Neural progenitor cell (in vitro differentiated cells): ENCODE data around the gene SLC6A17.

Experiments used
- EZH2 ChIP-seq: fragments of 200-600 bp; sonication (generic); IDR thresholded peaks from 2 replicates; pipeline ENCODE4 v1.6.1; 2017; ENCODE audit warnings: antibody characterized with exemption, mild to moderate bottlenecking, moderate library complexity
- EZH2phosphoT487 ChIP-seq: fragments of 200-600 bp; sonication (generic); IDR thresholded peaks from 2 replicates; pipeline ENCODE4 v1.6.1; 2017; ENCODE audit warnings: antibody characterized with exemption
- TF ChIP-seq, protein P1 (sequence below): fragments of 200-600 bp; sonication (generic); IDR thresholded peaks from 2 replicates; pipeline ENCODE4 v1.5.1; 2017; ENCODE audit warnings: antibody characterized with exemption, mild to moderate bottlenecking

GRCh38 chr1:110160538-110161100 is 10.3 kb downstream of the SLC6A17 start:
- TF ChIP-seq, protein P1, sequence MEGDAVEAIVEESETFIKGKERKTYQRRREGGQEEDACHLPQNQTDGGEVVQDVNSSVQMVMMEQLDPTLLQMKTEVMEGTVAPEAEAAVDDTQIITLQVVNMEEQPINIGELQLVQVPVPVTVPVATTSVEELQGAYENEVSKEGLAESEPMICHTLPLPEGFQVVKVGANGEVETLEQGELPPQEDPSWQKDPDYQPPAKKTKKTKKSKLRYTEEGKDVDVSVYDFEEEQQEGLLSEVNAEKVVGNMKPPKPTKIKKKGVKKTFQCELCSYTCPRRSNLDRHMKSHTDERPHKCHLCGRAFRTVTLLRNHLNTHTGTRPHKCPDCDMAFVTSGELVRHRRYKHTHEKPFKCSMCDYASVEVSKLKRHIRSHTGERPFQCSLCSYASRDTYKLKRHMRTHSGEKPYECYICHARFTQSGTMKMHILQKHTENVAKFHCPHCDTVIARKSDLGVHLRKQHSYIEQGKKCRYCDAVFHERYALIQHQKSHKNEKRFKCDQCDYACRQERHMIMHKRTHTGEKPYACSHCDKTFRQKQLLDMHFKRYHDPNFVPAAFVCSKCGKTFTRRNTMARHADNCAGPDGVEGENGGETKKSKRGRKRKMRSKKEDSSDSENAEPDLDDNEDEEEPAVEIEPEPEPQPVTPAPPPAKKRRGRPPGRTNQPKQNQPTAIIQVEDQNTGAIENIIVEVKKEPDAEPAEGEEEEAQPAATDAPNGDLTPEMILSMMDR, result no peak
- no peak for TF ChIP-seq EZH2
- TF ChIP-seq EZH2phosphoT487, result no peak
